GM12891 (cell line): ENCODE measurements around the gene XRCC2.
"Not testable (repeated sequence)": the region's sequence is repeated elsewhere in the genome, so short reads cannot be mapped to it uniquely, and the experiment has no call there.

Experiments
- POLR2A ChIP-seq: IDR thresholded peaks from 2 replicates; pipeline ENCODE4 v1.6.1; 2011; ENCODE audit warnings: low read depth, low read length, control low read depth
- POLR2AphosphoS5 ChIP-seq: IDR thresholded peaks from 2 replicates; pipeline ENCODE4 v1.6.1; 2011; ENCODE audit warnings: low read depth, low read length, control low read depth
- TAF1 ChIP-seq: IDR thresholded peaks from 2 replicates; pipeline ENCODE4 v1.6.1; 2011; ENCODE audit warnings: low read depth, low read length, control low read depth

- TF ChIP-seq POLR2AphosphoS5, TAF1, POLR2A: not testable (repeated sequence)
Observed at GRCh38 chr7:152628772-152629171, 47.2 kb downstream of the XRCC2 start.
